Keratinocyte (primary cell): Measurements from ENCODE around the gene ARHGAP12. TPM values are rescaled to one million over a fixed set of nuclear protein-coding genes. Genes with fewer than 3 reads are reported as not detected.

Experiments
- DNase-seq: peaks from one replicate; pipeline ENCODE4 v3.0.0-alpha.2; 2011; ENCODE audit warnings: low read depth, missing footprints, low spot score
- FAIRE-seq: peaks from 2 replicates; lab custom pipeline; 2011; peaks lifted over from hg19 to GRCh38; lab: Jason Lieb, UNC
- H2AFZ ChIP-seq: 2 replicates; pipeline ENCODE4 v1.6.0; 2012; ENCODE audit warnings: low read length, control low read depth, inconsistent platforms; ENCODE audit not compliant: control insufficient read depth
- H3K27ac ChIP-seq: 2 replicates; pipeline ENCODE4 v1.5.1; 2011; ENCODE audit warnings: low read length; ENCODE audit not compliant: control insufficient read depth, insufficient read depth
- H3K27me3 ChIP-seq: 3 replicates; pipeline ENCODE4 v1.6.0; 2011; ENCODE audit warnings: low read length; ENCODE audit not compliant: control insufficient read depth, insufficient read depth; ENCODE audit errors: extremely low read depth
- H3K36me3 ChIP-seq, 2 experiments: 2 replicates in 1 of 2; 3 replicates in 1 of 2; pipeline ENCODE4 v1.5.1; 2011; ENCODE audit warnings: low read length in 2 of 2, mild to moderate bottlenecking in 1 of 2; ENCODE audit not compliant: control insufficient read depth in 2 of 2, insufficient read depth in 2 of 2; ENCODE audit errors: extremely low read depth in 1 of 2
- H3K4me1 ChIP-seq: 3 replicates; pipeline ENCODE4 v1.5.1; 2011; ENCODE audit warnings: low read length; ENCODE audit not compliant: control insufficient read depth, insufficient read depth; ENCODE audit errors: extremely low read depth
- H3K4me2 ChIP-seq: 3 replicates; pipeline ENCODE4 v1.6.0; 2011; ENCODE audit warnings: low read depth, low read length; ENCODE audit not compliant: control insufficient read depth, insufficient read depth; ENCODE audit errors: extremely low read depth
- H3K4me3 ChIP-seq, 3 experiments: fragments of 200-600 bp in 1 of 3; sonication (generic) in 1 of 3; 2 replicates in 2 of 3; 3 replicates in 1 of 3; pipeline ENCODE4 v1.5.1; 2011 to 2016; ENCODE audit warnings: low read length in 3 of 3, mild to moderate bottlenecking in 3 of 3, control low read depth in 2 of 3, inconsistent platforms in 1 of 3, low read depth in 1 of 3, mixed read lengths in 1 of 3, mixed run types in 1 of 3, moderate library complexity in 1 of 3; ENCODE audit not compliant: control insufficient read depth in 2 of 3, insufficient read depth in 2 of 3; ENCODE audit errors: extremely low read depth in 1 of 3
- H3K79me2 ChIP-seq: 2 replicates; pipeline ENCODE4 v1.6.0; 2012; ENCODE audit warnings: low read length; ENCODE audit not compliant: control insufficient read depth, insufficient read depth
- H3K9ac ChIP-seq: 3 replicates; pipeline ENCODE4 v1.6.0; 2011; ENCODE audit warnings: low read length; ENCODE audit not compliant: control insufficient read depth, insufficient read depth; ENCODE audit errors: extremely low read depth
- H3K9me1 ChIP-seq: 3 replicates; pipeline ENCODE4 v1.6.0; 2011; ENCODE audit warnings: low read length; ENCODE audit not compliant: control insufficient read depth, insufficient read depth; ENCODE audit errors: extremely low read depth
- H3K9me3 ChIP-seq: 2 replicates; pipeline ENCODE4 v1.5.1; 2012; ENCODE audit warnings: low read depth, low read length; ENCODE audit not compliant: control insufficient read depth
- H4K20me1 ChIP-seq: 3 replicates; pipeline ENCODE4 v1.6.0; 2011; ENCODE audit warnings: low read length; ENCODE audit not compliant: control insufficient read depth, insufficient read depth; ENCODE audit errors: extremely low read depth
- EZH2 ChIP-seq: IDR thresholded peaks from one replicate; pipeline ENCODE4 v1.6.1; 2012; ENCODE audit warnings: inconsistent platforms, mild to moderate bottlenecking, low read length, moderate library complexity
- dilution Hi-C: fragments of 300-500 bp; cut with MboI; formaldehyde crosslinking; loops from one replicate; pipeline ENCODE4 v1.7.0; 2020; ENCODE audit warnings: low sequenced_read_pairs; ENCODE audit not compliant: extremely low pct_ligation_motif_present
- polyA plus RNA-seq, 5 experiments: library from polyadenylated mRNA; depleted of rRNA in 3 of 5; stranded (reverse) in 3 of 5; stranded (forward) in 1 of 5; unstranded in 1 of 5; fragments of >200 nt; gene quantifications; 1 replicate in 1 of 5; 2 replicates in 3 of 5; 3 replicates in 1 of 5; pipeline versions ENCODE4 v1.2.1 to v1.2.3, GENCODE V29; 2011 to 2012; ENCODE audit warnings: missing spikeins in 2 of 5, low read depth in 1 of 5, low replicate concordance in 1 of 5
- TF ChIP-seq, protein P1 (sequence below), 3 experiments: IDR thresholded peaks in 1 of 3; conservative IDR thresholded peaks in 1 of 3; optimal IDR thresholded peaks in 1 of 3; 2 replicates in 2 of 3; 3 replicates in 1 of 3; pipeline versions ENCODE3 to v1.5.1; 2011; ENCODE audit warnings: low read length in 3 of 3, mild to moderate bottlenecking in 3 of 3, moderate library complexity in 2 of 3, control low read depth in 1 of 3, inconsistent platforms in 1 of 3; ENCODE audit not compliant: insufficient read depth in 2 of 3; ENCODE audit errors: extremely low read depth in 1 of 3

Gene ARHGAP12
- polyA plus RNA-seq, 1 donor (not counting 4 experiments of a cell fraction or from before 2014, with no cell fraction given): 26.6 TPM

DNA sequence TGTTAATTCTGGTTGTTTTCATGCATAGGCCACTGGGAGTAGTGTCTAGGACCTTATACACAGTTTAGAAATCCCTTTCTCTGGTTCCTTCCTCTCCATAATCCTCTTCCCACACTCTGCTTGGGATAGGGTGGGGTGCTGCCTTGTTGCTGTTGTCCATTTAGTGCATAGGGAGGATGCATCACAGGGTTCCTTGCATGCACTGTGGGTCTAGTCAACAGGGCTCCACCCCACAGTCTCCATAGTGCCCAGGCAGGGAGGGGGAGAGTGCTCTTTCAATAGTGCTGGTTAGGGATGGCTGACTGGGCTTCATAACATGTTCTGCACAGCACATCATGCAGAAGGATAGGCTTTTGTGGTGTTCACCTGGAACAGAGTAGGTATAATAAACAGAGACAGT, 81.1 kb downstream of the ARHGAP12 start:
- Histone ChIP-seq H3K27ac (no peak overlapping the region), H3K9me3 (no peaks in the 10 kb centered on the region), H3K4me1 (no peaks in the 10 kb centered on the region), H3K9ac (no peak overlapping the region), H3K79me2 (peaks cover 4% of the 10 kb centered on the region), H3K9me1 (no peaks in the 10 kb centered on the region), H3K36me3 (peaks cover 3 to 4% of the 10 kb centered on the region in 2 experiments), H4K20me1 (no peaks in the 10 kb centered on the region), H3K4me2 (no peak overlapping the region), H3K27me3 (no peaks in the 10 kb centered on the region), H2AFZ (no peak overlapping the region), H3K4me3 (no peak overlapping the region)
- dilution Hi-C loops: no loop called here
- TF ChIP-seq, protein P1, sequence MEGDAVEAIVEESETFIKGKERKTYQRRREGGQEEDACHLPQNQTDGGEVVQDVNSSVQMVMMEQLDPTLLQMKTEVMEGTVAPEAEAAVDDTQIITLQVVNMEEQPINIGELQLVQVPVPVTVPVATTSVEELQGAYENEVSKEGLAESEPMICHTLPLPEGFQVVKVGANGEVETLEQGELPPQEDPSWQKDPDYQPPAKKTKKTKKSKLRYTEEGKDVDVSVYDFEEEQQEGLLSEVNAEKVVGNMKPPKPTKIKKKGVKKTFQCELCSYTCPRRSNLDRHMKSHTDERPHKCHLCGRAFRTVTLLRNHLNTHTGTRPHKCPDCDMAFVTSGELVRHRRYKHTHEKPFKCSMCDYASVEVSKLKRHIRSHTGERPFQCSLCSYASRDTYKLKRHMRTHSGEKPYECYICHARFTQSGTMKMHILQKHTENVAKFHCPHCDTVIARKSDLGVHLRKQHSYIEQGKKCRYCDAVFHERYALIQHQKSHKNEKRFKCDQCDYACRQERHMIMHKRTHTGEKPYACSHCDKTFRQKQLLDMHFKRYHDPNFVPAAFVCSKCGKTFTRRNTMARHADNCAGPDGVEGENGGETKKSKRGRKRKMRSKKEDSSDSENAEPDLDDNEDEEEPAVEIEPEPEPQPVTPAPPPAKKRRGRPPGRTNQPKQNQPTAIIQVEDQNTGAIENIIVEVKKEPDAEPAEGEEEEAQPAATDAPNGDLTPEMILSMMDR (optimal IDR thresholded peaks at IDR 0.05 in 1 of 3, IDR thresholded peaks at IDR 0.05 in 1 of 3, conservative IDR thresholded peaks at IDR 0.05 in 1 of 3; ENCODE audit: extremely low read depth in 1 of 3, insufficient read depth in 2 of 3, low read length in 3 of 3): no peak
- no peak for TF ChIP-seq EZH2
- DNase-seq (no peak), FAIRE-seq (no peak)

DNA sequence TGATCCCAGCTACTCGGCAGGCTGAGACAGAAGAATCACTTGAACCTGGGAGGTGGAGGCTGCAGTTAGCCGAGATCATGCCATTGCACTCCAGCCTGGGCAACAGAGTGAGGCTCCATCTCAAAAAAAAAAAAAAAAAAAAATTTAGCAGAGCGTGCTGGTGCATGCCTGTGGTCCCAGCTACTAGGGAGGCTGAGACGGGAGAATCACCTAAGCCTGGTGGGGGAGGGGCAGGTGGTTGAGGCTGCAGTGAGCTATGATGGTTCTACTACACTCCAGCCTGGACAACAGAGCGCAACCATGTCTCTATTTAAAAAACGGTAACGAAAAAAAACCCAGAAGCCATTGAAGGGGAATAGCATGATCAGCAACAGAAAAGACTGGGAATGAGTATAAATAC, 89.9 kb downstream of the ARHGAP12 start:
- Histone ChIP-seq H3K4me3 (no peak overlapping the region), H3K9me3 (no peaks in the 10 kb centered on the region), H3K27me3 (no peaks in the 10 kb centered on the region), H3K4me1 (no peaks in the 10 kb centered on the region), H3K27ac (no peak overlapping the region), H3K9ac (no peak overlapping the region), H4K20me1 (no peaks in the 10 kb centered on the region), H3K79me2 (no peaks in the 10 kb centered on the region), H3K4me2 (no peak overlapping the region), H3K36me3 (peaks cover 0 to 2% of the 10 kb centered on the region in 2 experiments), H2AFZ (no peak overlapping the region), H3K9me1 (no peaks in the 10 kb centered on the region)
- DNase-seq (no peak), FAIRE-seq (no peak)
- no peak for TF ChIP-seq EZH2
- dilution Hi-C loops: no loop called here

DNA sequence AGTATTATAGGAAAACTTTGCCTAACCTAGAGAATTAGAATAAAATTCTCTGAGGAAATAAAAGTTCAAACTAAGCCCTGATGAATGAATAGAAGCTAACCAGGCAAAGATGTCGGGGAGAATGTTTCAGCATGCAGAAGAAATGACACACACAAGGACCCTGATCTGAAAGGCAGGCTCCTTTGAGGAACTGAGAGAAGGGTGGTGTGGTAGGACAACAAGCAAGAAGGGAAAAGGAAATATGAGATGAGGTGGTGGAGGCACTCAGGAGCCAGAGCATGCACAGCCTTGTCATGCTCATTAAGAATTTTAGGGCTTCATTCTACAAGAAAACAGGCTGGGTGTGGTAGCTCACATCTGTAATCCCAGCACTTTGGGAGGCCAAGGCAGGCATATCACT, 90.6 kb downstream of the ARHGAP12 start:
- dilution Hi-C loops: no loop called here
- Histone ChIP-seq H3K9me3 (no peaks in the 10 kb centered on the region), H3K27me3 (no peaks in the 10 kb centered on the region), H3K4me1 (no peaks in the 10 kb centered on the region), H4K20me1 (no peaks in the 10 kb centered on the region), H3K4me3 (no peak overlapping the region), H3K27ac (no peak overlapping the region), H3K36me3 (peaks cover 0 to 2% of the 10 kb centered on the region in 2 experiments), H3K9ac (no peak overlapping the region), H2AFZ (no peak overlapping the region), H3K79me2 (no peaks in the 10 kb centered on the region), H3K9me1 (no peaks in the 10 kb centered on the region), H3K4me2 (no peak overlapping the region)
- DNase-seq (no peak), FAIRE-seq (no peak)
- no peak for TF ChIP-seq EZH2
- TF ChIP-seq, protein P1 (optimal IDR thresholded peaks at IDR 0.05 in 1 of 3, IDR thresholded peaks at IDR 0.05 in 1 of 3, conservative IDR thresholded peaks at IDR 0.05 in 1 of 3; ENCODE audit: extremely low read depth in 1 of 3, insufficient read depth in 2 of 3, low read length in 3 of 3): no peak
